C4-2B (cell line): ENCODE results near the gene AFF1.
A peak's percentile ranks its signal among the peaks of the same experiment; 100 is the strongest.

Experiments
- H3K27ac ChIP-seq: fragments of 450-650 bp; 2 replicates; pipeline ENCODE4 v1.5.1; 2017
- ZFX ChIP-seq: fragments of 450-650 bp; IDR thresholded peaks from 2 replicates; pipeline ENCODE4 v1.6.1; 2017
- TF ChIP-seq, protein P1 (sequence below): fragments of 450-650 bp; conservative IDR thresholded peaks from 2 replicates; pipeline ENCODE4 v1.5.1; 2017; ENCODE audit warnings: mild to moderate bottlenecking

Gene AFF1

DNA sequence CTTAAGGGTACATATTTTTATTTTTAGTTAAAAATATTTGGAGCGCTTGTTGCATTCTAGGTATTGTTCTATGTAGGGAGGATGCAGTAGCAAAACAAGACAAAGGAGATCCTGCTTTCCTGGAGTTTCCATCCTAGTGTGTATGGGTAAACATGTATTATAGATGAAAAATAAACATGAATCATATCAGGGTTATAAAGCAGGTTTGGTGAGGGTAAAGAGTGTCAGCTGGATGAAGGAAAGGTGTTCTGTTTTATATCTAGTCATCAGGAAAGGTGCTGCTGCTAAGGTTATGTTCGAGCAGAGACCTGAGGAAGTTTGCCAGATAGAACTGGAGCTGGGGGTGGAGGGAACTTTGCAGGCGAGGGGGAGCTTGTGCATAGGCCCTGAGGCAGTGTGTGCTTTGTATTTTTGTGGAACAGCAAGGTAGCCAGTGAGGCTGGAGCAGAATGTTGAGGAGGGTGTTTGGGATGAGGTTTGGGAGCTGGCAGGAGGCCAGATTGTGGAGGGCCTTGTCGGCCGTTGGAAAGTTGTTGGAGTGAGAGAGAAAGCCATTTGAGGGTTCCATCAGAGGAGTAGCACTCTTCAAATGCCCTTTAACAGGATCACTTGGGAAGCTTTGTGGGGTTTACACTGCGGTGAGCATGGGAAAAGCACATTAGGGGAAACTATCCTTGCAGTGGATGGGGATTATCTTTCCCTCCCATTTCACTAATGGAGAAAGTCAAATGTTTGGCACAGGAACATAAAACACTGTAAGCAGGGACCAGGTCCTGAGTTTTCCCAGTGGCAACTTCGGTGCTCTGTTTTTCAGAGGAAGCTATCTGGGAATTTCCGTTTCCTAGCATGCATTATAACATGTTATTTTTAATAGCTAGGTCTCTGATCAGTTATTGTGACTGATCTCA lies 35.9 kb downstream of the AFF1 start:
- H3K27ac ChIP-seq = peak overlapping the region; percentile 53
- TF ChIP-seq ZFX = no peak
- TF ChIP-seq, protein P1, sequence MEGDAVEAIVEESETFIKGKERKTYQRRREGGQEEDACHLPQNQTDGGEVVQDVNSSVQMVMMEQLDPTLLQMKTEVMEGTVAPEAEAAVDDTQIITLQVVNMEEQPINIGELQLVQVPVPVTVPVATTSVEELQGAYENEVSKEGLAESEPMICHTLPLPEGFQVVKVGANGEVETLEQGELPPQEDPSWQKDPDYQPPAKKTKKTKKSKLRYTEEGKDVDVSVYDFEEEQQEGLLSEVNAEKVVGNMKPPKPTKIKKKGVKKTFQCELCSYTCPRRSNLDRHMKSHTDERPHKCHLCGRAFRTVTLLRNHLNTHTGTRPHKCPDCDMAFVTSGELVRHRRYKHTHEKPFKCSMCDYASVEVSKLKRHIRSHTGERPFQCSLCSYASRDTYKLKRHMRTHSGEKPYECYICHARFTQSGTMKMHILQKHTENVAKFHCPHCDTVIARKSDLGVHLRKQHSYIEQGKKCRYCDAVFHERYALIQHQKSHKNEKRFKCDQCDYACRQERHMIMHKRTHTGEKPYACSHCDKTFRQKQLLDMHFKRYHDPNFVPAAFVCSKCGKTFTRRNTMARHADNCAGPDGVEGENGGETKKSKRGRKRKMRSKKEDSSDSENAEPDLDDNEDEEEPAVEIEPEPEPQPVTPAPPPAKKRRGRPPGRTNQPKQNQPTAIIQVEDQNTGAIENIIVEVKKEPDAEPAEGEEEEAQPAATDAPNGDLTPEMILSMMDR = no peak

DNA sequence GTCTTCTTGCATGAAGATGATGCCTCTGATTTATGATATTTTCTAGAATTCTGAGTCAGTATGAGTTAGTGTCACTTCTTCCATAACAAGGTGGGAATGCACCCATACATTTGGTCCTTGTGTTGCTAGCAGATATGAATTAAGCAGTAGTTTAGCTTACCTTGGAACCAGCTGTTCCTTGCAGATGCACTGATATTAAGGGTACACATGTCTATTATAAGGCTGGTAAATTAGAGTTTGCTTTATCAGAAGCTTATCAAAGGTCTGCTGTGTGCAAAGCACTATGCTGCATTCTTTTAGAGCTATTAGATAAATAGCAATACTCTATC lies 36.5 kb downstream of the AFF1 start:
- TF ChIP-seq, protein P1 = no peak
- H3K27ac ChIP-seq = no peak overlapping the region

DNA sequence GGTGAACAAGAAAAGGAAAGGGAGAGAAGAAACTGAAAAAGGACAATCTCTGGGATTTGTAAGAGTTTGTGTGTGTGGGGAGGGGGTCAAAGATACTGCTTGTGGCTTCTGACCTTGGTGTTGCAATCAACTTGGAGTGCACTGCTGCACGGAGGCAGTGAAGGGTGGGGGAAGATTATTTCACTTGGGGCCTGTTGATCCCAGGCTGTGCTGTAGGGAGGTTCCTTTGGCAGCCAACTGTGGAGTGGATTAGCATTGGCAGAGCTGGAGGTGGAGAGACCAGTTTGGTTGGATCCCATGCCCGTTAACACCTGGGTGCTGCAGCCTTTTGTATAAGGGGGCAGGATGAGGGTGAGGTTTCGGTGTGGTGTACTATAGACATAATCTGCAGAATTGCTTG lies 38.2 kb downstream of the AFF1 start:
- TF ChIP-seq ZFX = no peak
- TF ChIP-seq, protein P1 = no peak
- H3K27ac ChIP-seq = peak overlapping the region; percentile 60

DNA sequence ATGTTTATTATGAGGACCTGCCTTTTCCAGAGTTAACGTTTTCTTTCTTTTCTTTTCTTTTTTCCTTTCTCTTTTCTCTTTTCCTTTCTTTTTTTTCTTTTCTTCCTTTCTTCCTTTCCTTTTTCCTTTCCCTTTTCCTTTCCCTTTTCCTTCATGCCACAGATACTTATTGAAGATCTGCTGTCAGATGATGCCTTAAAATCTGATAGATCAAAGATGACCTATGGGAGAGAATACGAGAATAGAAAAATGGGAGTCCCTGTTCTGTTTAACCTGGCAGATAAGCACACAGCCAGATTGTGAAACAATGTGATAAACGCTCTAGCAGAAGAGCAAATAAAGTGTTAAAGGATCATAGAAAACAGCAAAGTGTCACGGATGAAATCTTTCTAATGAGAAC lies 38.9 kb downstream of the AFF1 start:
- TF ChIP-seq, protein P1 = no peak
- no peak for TF ChIP-seq ZFX
- H3K27ac ChIP-seq = peak overlapping the region; percentile 24; the same call in 1 of the 2 replicates

DNA sequence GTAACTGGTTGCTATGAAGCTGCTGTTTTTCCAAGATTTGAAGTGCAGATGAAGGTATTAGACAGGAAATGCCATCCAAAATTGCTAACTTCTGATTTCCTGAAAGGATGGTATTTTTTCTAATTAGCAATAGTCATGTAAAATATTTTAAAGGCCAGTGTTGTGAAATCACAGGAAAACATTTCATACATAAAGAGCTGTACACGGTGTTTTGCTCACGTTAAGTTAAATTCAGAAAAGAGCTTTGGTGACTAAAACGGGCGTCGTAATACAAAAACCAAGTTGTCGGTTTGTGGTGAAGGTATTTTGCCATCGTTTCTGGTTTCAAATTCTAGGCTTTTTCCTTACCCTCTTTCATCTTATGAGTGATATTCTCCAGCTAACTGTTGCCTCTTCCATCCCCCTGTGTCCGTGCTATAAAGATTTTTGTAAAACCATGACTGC lies 39.8 kb downstream of the AFF1 start:
- no peak for TF ChIP-seq ZFX
- TF ChIP-seq, protein P1 = no peak
- H3K27ac ChIP-seq = no peak overlapping the region

DNA sequence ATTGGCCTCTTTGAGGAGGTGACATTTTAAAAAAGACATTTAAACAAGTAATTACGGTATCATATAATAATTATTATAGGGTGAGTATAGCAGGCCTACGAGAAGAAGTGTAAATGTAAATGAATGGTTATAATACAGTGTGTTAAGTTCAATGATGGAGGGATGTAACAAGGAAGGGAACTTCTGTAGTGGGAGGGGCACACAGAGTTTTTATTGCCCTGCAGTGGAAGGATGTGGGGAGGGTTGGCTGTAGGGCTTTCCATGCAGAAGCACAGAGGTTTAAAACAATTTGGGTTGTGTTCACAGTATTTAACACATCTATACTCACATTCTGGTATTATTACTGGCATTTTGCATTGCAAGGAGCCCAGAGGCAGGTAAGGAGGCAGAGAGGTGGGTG lies 41.1 kb downstream of the AFF1 start:
- no peak for TF ChIP-seq ZFX
- TF ChIP-seq, protein P1 = no peak
- H3K27ac ChIP-seq = no peak overlapping the region

DNA sequence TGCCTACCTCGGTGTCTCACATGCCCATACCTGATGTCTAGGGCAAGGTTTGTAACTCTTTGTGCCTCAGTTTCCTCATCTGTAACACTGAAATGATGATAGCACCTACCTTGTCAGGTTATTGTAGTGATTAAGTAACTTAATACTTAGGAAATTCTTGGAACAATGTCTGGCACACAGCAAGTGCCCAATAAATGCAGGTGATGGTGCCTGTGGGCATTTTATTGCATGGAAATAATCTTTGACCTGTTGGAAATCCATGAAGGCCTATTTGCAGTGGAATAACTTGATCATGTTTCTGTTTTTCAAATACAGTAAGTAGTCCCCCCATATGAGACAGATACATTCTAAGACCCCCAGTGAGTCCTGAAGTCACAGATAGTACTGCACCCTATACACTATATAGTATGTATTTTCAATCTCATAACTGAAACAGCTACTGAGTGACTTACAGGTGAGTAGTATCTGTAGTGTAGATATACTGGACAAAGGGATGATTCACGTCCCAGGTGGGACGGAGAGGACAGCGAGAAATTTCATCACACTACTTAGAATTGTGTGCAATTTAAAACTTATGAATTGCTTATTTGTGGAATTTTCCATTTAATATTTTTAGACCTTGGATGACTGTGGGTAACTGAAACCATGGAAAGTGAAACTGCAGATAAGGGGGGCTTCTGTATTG lies 42.1 kb downstream of the AFF1 start:
- TF ChIP-seq, protein P1 = no peak
- TF ChIP-seq ZFX = no peak
- no peak overlapping the region for H3K27ac ChIP-seq
